ENCODE data around the gene RANBP1. TPM values are rescaled to one million over a fixed set of nuclear protein-coding genes. Genes with fewer than 3 reads are reported as not detected.
A peak's percentile ranks its signal among the peaks of the same experiment; 100 is the strongest.

The RANBP1 gene
- total and polyA plus RNA-seq, 9 of the 15 experiments (the other 6 are each of a cell fraction or from before 2014, with no cell fraction given): 162 to 2,891 (median 1,289) TPM

DNA sequence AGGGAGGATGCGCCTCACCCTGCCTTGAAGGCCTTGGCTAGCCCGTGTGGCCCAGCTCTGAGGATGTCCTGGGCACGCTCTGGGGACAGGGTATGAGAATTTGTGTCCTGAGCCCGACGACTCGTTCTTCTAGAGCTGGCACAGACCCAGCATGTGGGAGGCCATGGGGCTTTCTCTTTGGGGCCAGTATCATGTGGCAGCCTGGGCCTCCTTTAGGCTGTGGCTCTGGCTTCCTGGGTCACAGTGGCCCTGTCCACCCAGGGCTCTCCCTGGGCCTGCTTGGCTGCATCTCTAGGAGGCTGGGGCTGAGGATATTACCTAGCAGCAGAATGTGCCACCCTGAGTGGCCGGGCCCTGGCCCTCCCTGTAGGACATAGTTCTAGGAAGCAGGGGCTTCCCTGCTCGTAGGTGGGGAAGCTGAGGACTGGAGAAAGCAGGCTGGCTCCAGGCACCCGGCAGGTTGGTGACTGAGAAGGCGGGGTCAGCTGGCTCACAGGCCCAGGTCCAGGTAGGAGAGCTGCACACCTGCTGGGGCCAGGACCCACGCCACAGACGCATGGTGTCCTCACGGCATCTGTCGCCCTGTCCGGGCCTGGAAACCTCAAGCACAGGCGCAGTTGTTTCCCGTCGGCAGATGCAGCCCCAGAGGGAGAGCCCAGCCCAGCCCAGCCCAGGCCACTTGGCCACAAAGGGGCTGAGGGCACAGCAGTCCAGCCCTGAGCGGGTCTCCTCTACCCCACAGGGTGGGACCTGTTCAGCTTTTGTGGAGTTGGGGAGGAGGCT is 28.2 kb downstream of the RANBP1 start (continued):
- TF ChIP-seq ELK1 (CRISPR knock-in tag; IDR thresholded peaks at IDR 0.05) (0 out of 2 replicates have a peak, but pooled peaks have one; percentile 42), MTA3 (IDR thresholded peaks at IDR 0.05; ENCODE audit: borderline replicate concordance) (no peak), MYBL2 (IDR thresholded peaks at IDR 0.05; ENCODE audit: low read depth) (no peak), MYBL2 (CRISPR knock-in tag; IDR thresholded peaks at IDR 0.05; ENCODE audit: borderline replicate concordance) (peak; percentile 82; the same call in 1 of the 2 replicates)
- TF ChIP-seq, protein P1, sequence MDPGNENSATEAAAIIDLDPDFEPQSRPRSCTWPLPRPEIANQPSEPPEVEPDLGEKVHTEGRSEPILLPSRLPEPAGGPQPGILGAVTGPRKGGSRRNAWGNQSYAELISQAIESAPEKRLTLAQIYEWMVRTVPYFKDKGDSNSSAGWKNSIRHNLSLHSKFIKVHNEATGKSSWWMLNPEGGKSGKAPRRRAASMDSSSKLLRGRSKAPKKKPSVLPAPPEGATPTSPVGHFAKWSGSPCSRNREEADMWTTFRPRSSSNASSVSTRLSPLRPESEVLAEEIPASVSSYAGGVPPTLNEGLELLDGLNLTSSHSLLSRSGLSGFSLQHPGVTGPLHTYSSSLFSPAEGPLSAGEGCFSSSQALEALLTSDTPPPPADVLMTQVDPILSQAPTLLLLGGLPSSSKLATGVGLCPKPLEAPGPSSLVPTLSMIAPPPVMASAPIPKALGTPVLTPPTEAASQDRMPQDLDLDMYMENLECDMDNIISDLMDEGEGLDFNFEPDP (CRISPR knock-in tag; IDR thresholded peaks at IDR 0.05): no peak

GRCh38 chr22:20145206-20145831 is 29.4 kb downstream of the RANBP1 start:
- in situ Hi-C loops (cut with MboI): no loop called here
- no peak overlapping the region for H3K27ac ChIP-seq (ENCODE audit: extremely low read depth, low read depth, low read length)
- ChIA-PET POLR2A (interaction anchor here (0.6 to 1.5 kb wide), 3 partner anchors 8 to 339 kb away, joined by 3 to 4 read pairs (median 3); no protein-coding TSS in a partner anchor), CTCF (ENCODE audit: low intra/inter-chr PET ratio) (interaction anchor here (0.6 kb wide), 1 partner anchor 147 kb away, joined by 3 read pairs; no protein-coding TSS in a partner anchor)
- BruUV-seq (replicated peaks): no TSS peak
- 78% methylated on average over 22 of the region's 22 CpGs for WGBS (ENCODE audit: insufficient coverage, low coverage, missing lambda C conversion rate)
- no peak overlapping the region for H2AFZ ChIP-seq (ENCODE audit: low read depth, low read length)
- no peak overlapping the region for H3K4me3 ChIP-seq
- no peaks in the 10 kb centered on the region for H3K79me2 ChIP-seq (ENCODE audit: control insufficient read depth, insufficient read depth, low read length)
- FAIRE-seq: no peak
- H4K20me1 ChIP-seq (replicated peaks; ENCODE audit: control insufficient read depth, insufficient read depth, low read length): peaks cover 15% of the 10 kb centered on the region
- H3K4me1 ChIP-seq (replicated peaks in 1 of 2; ENCODE audit: control insufficient read depth in 2 of 2, insufficient read depth in 2 of 2, low read length in 2 of 2): peaks cover 0 to 87% of the 10 kb centered on the region in 2 experiments; a peak in 2 of 5 replicates
- no peak for ATAC-seq
- H3K36me3 ChIP-seq (ENCODE audit: control insufficient read depth, insufficient read depth, low read length): peaks cover 7% of the 10 kb centered on the region; the same call in 1 of the 3 replicates
- DNase-seq (ENCODE audit: extremely low read depth in 1 of 4, low spot score in 3 of 4): no peak
- peak overlapping the region in 1 of 2 experiments; percentile 60; a peak in 2 of 4 replicates for H3K9ac ChIP-seq (ENCODE audit: insufficient read depth in 1 of 2, low read depth in 2 of 2, low read length in 2 of 2)
- H3K27me3 ChIP-seq (ENCODE audit: control insufficient read depth in 2 of 2, insufficient read depth in 2 of 2, low read length in 2 of 2): no peaks in the 10 kb centered on the region
- no peak overlapping the region for H3K4me2 ChIP-seq (ENCODE audit: insufficient read depth, low read length)
- no peaks in the 10 kb centered on the region for H3K9me3 ChIP-seq (replicated peaks; ENCODE audit: control insufficient read depth, insufficient read depth, low read depth, low read length)
- intact Hi-C loops (cut with micrococcal nuclease): no loop called here
- H3K9me1 ChIP-seq (ENCODE audit: control insufficient read depth, insufficient read depth, low read length): no peaks in the 10 kb centered on the region
- TF ChIP-seq FOXM1 (IDR thresholded peaks at IDR 0.05; ENCODE audit: low read depth) (no peak), FOXM1 (CRISPR knock-in tag; IDR thresholded peaks at IDR 0.05; ENCODE audit: low read depth) (0 out of 2 replicates have a peak, but pooled peaks have one; percentile 32), ZNF280A (IDR thresholded peaks at IDR 0.05; ENCODE audit: low read depth, partially characterized antibody) (no peak), PYGO2 (tag; IDR thresholded peaks at IDR 0.05) (no peak)
- TF ChIP-seq, protein P2, sequence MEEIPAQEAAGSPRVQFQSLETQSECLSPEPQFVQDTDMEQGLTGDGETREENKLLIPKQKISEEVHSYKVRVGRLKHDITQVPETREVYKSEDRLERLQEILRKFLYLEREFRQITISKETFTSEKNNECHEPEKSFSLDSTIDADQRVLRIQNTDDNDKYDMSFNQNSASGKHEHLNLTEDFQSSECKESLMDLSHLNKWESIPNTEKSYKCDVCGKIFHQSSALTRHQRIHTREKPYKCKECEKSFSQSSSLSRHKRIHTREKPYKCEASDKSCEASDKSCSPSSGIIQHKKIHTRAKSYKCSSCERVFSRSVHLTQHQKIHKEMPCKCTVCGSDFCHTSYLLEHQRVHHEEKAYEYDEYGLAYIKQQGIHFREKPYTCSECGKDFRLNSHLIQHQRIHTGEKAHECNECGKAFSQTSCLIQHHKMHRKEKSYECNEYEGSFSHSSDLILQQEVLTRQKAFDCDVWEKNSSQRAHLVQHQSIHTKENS (CRISPR knock-in tag; IDR thresholded peaks at IDR 0.05): no peak
- TF ChIP-seq, protein P3, sequence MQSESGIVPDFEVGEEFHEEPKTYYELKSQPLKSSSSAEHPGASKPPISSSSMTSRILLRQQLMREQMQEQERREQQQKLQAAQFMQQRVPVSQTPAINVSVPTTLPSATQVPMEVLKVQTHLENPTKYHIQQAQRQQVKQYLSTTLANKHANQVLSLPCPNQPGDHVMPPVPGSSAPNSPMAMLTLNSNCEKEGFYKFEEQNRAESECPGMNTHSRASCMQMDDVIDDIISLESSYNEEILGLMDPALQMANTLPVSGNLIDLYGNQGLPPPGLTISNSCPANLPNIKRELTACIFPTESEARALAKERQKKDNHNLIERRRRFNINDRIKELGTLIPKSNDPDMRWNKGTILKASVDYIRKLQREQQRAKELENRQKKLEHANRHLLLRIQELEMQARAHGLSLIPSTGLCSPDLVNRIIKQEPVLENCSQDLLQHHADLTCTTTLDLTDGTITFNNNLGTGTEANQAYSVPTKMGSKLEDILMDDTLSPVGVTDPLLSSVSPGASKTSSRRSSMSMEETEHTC (IDR thresholded peaks at IDR 0.05): no peak

Data from K562 (cell line).